Stimulated activated CD4-positive, alpha-beta T cell treated with anti-CD3 and anti-CD28 coated beads, Interleukin-12 subunit alpha, Interleukin-12 subunit beta, amount 100 ng/mL, for 4 hours (primary cell): ENCODE data around the gene ECSCR.
"Not testable (repeated sequence)": the region's sequence is repeated elsewhere in the genome, so short reads cannot be mapped to it uniquely, and the experiment has no call there.

Source experiments
- DNase-seq: peaks from one replicate; pipeline ENCODE4 v3.0.0-alpha.2; 2020

Gene ECSCR

GRCh38 chr5:139462586-139463276, at the start of gene ECSCR:
TSS of gene ECSCR (minus strand) at chr5:139462743. CDS start at chr5:139462670, 73 bp downstream.
- no peak for DNase-seq

- not testable (repeated sequence) for DNase-seq
These were observed 42.2 kb upstream of the ECSCR start for GRCh38 chr5:139504722-139505121.

GRCh38 chr5:139503879-139504278, 41.3 kb upstream of the ECSCR start:
- not testable (repeated sequence) for DNase-seq

DNA sequence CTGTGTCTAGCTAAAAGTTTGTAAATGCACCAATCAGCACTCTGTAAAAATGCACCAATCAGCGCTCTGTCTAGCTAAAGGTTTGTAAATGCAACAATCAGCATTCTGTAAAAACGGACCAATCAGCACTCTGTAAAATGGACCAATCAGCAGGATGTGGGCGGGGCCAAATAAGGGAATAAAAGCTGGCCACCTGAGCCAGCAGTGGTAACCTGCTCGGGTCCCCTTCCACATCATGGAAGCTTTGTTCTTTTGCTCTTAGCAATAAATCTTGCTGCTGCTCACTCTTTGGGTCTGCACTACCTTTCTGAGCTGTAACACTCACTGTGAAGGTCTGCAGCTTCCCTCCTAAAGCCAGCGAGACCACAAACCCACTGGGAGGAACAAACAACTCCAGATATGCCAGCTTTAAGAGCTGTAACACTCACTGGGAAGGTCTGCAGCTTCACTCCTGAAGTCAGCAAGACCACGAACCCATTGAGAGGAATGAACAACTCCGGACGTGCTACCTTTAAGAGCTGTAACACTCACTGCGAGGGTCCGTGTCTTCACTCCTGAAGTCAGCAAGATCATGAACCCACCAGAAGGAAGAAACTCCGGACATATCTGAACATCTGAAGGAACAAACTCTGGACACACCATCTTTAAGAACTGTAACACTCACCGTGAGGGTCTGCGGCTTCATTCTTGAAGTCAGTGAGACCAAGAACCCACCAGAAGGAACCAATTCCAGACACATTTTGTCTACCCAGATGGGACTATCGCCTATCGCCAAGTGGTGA, 40.7 kb upstream of the ECSCR start:
- DNase-seq: not testable (repeated sequence)

- DNase-seq: no peak
These were observed 38.8 kb upstream of the ECSCR start for GRCh38 chr5:139501381-139501780.

GRCh38 chr5:139495638-139496435, 33.3 kb upstream of the ECSCR start:
- no peak for DNase-seq

- no peak for DNase-seq
These were observed 32.3 kb upstream of the ECSCR start for GRCh38 chr5:139494832-139495231.

DNA sequence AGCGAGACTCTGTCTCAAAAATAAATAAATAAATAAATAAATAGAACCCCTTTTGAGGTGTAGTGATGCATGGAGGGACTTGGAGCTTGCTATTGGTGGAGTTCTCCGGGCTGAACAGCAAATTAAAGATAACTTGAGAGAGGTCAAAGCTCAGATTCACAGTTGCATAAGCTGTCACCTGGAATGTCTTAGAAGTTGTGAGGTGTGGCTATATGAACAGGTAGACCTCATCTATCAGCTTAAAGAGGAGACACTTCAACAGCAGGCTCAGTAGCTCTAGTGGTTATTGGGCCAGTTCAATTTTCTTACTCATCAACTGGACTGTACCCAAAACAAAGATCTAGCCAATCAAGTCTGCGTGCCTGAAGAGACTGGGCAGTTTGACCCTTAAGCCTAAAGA, 31.7 kb upstream of the ECSCR start:
- no peak for DNase-seq

- DNase-seq: no peak
These were observed 30.2 kb upstream of the ECSCR start for GRCh38 chr5:139492700-139493192.

GRCh38 chr5:139488260-139488659, 25.7 kb upstream of the ECSCR start:
- no peak for DNase-seq

DNA sequence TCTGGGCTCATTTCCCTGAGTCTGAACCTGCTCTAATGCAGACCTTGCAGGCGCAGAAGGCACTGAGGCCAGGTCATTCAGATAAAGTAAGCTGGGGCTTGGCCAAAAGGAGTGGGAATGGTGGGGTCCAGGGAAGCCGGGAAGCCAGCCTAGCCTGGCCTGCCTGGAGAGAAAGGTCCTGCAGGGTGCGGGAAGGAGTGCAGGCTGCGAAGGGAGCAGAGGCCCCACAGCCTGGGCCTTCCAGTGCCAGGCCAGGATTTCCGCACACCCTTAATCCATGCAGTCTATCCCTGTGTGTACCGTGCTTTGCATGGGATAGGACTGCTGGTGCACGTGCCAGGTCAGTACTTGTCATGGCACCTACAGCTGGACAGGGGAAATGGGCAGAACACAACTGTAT, 23.7 kb upstream of the ECSCR start:
- DNase-seq: no peak

DNA sequence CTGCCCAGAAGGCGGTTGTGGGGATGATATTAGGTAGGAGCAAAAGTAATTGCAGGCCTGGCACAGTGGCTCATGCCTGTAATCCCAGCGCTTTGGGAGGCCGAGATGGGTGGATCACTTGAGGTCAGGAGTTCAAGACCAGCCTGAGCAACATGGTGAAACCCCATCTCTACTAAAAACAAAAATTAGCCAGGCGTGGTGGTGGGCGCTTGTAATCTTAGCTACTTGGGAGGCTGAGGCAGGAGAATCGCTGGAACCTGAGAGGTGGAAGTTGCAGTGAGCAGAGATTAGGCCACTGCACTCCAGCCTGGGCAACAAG, 20.3 kb upstream of the ECSCR start:
- DNase-seq: not testable (repeated sequence)

DNA sequence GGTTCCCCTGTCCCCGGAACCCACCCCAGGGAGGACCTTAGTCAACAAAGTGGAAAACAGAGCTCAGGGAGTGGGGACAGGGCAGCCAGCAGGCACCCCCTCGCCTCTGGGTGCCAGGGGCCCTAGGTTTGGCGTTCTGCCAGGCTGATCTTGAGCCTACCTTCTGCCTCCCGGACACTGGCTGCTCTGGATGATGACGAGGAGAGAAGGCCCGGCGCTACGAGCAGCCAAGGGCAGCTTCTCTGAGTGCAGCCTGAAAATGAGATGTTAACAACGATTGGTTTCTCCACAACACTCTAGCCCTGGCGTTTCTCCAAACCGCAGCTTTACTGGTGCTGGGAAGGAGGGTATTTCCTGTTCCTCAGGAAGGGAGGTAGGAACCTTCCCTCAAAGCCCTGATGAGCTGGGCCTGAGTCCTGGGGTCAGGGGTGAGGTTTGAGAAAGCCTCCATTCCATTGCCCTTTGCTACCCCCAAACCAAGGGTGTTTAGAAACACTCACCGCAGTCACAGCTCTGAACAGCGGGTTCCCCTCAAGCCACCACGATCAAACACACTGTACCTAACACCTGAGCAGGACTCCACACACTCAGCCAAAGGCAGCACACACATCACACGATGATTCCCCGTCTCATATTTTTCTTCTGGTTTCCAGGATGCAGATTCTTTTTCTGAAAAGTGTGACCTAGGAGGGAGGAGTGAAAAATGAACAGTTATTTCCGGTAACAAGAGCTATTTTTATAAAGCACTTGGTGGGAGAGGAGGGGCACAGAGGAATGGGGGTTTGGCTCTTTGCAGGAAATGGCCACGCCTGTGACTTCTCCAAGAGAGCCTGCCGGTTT, 19.7 kb upstream of the ECSCR start, which contains the start of gene STING1:
Gene STING1, minus strand, starts transcription at position 709 of the 840 bp plus-strand sequence. CDS start 1,054 bp downstream, outside the sequence.
- DNase-seq: peak; percentile 50

GRCh38 chr5:139481580-139482049, 19.1 kb upstream of the ECSCR start:
- no peak for DNase-seq

- DNase-seq: peak; percentile 33
These were observed 18.6 kb upstream of the ECSCR start for GRCh38 chr5:139481122-139481533.

DNA sequence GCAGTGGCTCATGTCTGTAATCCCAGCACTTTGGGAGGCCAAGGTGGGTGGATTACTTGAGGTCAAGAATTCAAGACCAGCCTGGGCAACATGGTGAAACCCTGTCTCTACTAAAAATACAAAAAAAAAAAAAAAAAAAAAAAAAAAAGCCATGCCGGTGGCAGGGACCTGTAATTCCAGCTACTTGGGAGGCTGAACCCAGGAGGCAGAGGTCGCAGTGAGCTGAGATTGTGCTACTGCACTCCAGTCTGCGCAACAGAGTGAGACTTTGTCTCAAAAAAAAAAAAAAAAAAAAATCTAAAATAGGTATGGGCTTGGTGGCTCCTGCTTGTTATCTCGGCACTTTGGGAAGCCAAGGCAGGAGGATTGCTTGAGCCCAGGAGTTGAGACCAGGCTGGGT, 17.2 kb upstream of the ECSCR start:
- not testable (repeated sequence) for DNase-seq

- DNase-seq: not testable (repeated sequence)
These were observed 16.3 kb upstream of the ECSCR start for GRCh38 chr5:139478657-139479423.

DNA sequence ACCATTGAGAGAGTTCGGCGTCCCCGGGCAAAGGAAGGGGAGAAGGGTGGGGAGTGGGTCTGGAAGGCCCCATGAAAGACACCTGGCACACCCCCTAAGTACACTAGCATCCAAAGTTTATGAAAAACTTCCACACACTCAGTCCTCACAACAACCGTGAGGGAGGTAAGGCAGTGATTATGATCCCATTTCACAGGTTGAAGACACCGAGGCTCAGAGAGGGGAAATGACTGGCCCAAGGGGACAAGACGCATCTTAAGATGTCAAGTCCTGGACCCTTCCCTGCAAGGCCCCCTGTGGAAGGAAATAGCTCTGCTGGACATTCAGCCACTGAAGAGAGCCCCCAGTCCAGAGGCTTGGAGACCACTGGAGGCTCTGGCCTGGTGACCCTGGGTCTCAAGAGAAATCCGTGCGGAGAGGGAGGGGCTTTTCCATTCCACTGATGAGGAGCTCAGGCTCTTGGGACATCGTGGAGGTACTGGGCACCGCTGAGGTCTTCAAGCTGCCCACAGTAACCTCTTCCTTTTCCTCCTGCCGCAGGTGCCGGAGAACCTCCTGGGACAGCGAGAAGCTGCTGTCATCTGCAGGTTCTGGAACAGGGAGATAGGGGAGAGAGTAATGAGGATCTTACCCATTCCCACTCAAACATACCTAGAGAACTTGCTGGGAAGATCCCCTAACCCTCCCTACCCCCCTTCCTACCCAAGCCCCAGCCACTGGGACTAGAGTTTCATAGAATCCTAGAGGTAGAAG, 13.5 kb upstream of the ECSCR start:
- DNase-seq: no peak

- DNase-seq: no peak
These were observed 12.6 kb upstream of the ECSCR start for GRCh38 chr5:139474890-139475791.
